Motor neuron (in vitro differentiated cells): ENCODE measurements around the gene POLRMT. TPM values are rescaled to one million over a fixed set of nuclear protein-coding genes. Genes with fewer than 3 reads are reported as not detected.
"Not testable (repeated sequence)": the region's sequence is repeated elsewhere in the genome, so short reads cannot be mapped to it uniquely, and the experiment has no call there.

Experiments
- ATAC-seq, 8 experiments: fragments of 200-7000 bp; cut with Tn5 transposase; replicated peaks in 6 of 8; 2 replicates each; pipeline ENCODE4 v1.8.0; 2021; ENCODE audit warnings: mild to moderate bottlenecking in 8 of 8, moderate library complexity in 8 of 8
- H3K27ac ChIP-seq, 2 donors: fragments of 250-450 bp; sonication (Bioruptor Pico); 2 replicates each; pipeline ENCODE4 v1.9.0; 2021; ENCODE audit warnings: antibody characterized with exemption in 2 of 2, mild to moderate bottlenecking in 2 of 2, moderate library complexity in 1 of 2
- H3K4me1 ChIP-seq, 2 donors: fragments of 250-450 bp; sonication (Bioruptor Pico); replicated peaks in 1 of 2; 2 replicates each; pipeline ENCODE4 v1.6.1; 2021; ENCODE audit warnings: antibody characterized with exemption in 2 of 2, mild to moderate bottlenecking in 2 of 2, moderate library complexity in 1 of 2
- H3K4me3 ChIP-seq, 5 donors: fragments of 250-450 bp; sonication (Bioruptor Pico); 2 replicates each; pipeline ENCODE4 v1.9.0; 2021; ENCODE audit warnings: antibody characterized with exemption in 5 of 5, mild to moderate bottlenecking in 5 of 5, moderate library complexity in 4 of 5
- WGBS, 10 experiments: fragments of 450-650 bp; shearing (Covaris generic); methylation state at CpG; one replicate each; pipeline ENCODE4 v1.0.0; 2022; 5-methylcytosine and 5-hydroxymethylcytosine counted together
- in situ Hi-C, 9 experiments: fragments of 400-800 bp; cut with MboI; loops; one replicate each; pipeline ENCODE4 v1.15.0; 2021; ENCODE audit warnings: low sequenced_read_pairs in 9 of 9, low pct_unique_long_range_greater_than_20kb in 2 of 9; ENCODE audit not compliant: unreplicated experiment in 9 of 9
- total RNA-seq, 8 experiments: library from RNA; unstranded; fragments of 300-600 nt; gene quantifications; 2 replicates each; pipeline versions ENCODE4 v1.2.3 to v1.2.4, GENCODE V29; 2022

The POLRMT gene
- total RNA-seq, 8 experiments from 2014 or later = 18.3 to 56.9 (median 33.5) TPM

DNA sequence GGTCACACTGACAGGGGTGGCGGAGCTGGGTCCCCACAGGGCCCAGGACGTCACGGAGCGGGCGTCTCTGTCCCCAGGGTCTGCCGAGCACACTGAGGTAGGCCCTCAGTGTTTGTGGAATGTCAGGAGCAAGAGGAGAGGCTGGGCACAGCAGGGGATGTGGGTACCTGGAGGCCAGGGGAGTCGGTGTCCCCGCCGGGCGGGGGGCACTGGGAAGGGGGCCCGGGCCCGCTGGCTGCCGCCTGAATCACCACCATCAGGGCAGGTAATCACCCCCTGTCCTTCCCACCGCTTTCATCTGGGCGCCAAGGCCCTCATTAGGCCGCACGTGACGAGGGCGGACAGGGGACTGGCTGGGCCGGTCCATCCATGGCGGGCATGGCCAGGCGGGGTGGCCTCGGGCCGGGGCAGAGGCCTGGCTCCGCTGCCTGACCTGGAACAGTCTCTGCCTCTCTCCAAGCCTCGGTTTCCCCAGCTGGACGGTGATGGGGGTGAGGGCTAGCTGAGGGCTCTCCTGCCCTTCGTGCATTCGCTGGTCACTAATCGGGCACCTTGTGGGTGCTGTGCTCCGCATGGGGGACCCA is 7.4 kb upstream of the POLRMT start:
- in situ Hi-C loops = no loop called here
- 64 to 96% (median 89%) methylated on average over 3 to 5 of the region's 31 CpGs; no CpG with 5 or more reads in 7 of the 10 experiments for WGBS, 10 experiments
- Histone ChIP-seq H3K4me3 (no peak overlapping the region), H3K4me1 (peaks cover 0 to 5% of the 10 kb centered on the region in 2 donors), H3K27ac (no peak overlapping the region)
- ATAC-seq = no peak

DNA sequence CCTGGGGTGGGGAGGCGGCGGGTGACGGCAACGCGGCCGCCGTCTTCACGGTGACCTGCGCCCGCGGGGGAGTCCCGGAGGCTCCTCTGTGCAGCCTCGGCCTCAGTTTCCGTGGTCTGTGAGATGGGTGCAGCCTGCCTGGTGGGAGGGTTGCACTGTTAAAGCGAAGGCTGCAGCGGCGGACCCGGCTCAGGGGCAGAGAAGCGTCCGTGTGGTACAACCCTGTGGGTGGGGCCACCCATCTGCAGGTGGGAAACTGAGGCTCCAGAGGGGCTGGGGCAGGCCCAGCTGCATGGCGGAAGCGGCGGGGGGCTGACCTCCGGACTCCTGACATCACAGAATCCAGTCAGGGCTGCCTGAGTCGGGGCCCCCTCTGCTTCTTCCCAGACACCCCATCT is 6.8 kb upstream of the POLRMT start:
- WGBS, 10 experiments = no CpG with 5 or more reads among the region's 25 CpGs
- Histone ChIP-seq H3K4me1 (peaks cover 0 to 5% of the 10 kb centered on the region in 2 donors), H3K4me3 (peak overlapping the region; percentile 34 to 44 (median 39)), H3K27ac (no peak overlapping the region)
- ATAC-seq = no peak
- in situ Hi-C loops = no loop called here

DNA sequence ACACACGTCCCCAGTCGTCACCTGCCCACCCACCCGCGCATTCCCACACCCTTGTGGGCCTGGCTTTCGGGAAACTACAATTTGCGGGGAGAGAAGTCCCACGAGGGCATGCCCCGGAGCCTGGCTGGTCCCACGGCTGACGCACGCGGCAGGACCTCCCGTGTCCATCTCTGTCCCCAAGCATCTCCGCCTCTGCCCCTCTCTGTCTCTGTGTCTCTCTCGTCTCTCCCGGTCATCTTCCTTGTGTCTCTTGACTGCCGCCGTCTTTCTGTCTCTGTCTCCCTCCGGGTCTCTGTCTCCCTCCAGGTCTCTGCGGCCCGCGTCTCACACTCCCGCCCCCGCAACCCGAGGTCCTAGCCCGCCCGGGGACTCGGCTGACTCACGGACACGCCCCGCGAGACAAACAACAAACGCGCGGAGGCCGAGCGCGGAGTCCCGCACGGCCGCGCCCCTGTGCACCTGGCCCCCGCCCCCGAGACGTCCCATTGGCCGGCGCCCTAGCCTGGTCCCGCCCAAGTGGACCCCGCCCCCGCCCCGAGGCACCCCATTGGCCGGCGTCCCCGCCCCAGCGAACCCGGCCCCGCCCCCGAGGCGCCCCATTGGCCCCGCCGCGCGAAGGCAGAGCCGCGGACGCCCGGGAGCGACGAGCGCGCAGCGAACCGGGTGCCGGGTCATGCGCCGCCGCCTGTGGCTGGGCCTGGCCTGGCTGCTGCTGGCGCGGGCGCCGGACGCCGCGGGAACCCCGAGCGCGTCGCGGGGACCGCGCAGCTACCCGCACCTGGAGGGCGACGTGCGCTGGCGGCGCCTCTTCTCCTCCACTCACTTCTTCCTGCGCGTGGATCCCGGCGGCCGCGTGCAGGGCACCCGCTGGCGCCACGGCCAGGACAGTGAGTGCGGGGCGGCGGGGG is 6.2 kb upstream of the POLRMT start, which contains the start of gene FGF22:
Gene FGF22, plus strand, starts transcription at position 627 of the 908 bp plus-strand sequence. Its CDS starts 47 bp downstream, at position 674.
- in situ Hi-C loops = no loop called here
- ATAC-seq = peak; percentile 88 to 93 (median 89)
- Histone ChIP-seq H3K4me3 (peak within 1 kb of the TSS; percentile 34 to 44 (median 39)), H3K27ac (no peak within 1 kb of the TSS), H3K4me1 (peaks cover 0 to 5% of the 10 kb centered on the region in 2 donors)
- WGBS, 10 experiments = 3 to 33% (median 9%) methylated on average over 3 to 26 of the region's 109 CpGs; no CpG with 5 or more reads in 7 of the 10 experiments

DNA sequence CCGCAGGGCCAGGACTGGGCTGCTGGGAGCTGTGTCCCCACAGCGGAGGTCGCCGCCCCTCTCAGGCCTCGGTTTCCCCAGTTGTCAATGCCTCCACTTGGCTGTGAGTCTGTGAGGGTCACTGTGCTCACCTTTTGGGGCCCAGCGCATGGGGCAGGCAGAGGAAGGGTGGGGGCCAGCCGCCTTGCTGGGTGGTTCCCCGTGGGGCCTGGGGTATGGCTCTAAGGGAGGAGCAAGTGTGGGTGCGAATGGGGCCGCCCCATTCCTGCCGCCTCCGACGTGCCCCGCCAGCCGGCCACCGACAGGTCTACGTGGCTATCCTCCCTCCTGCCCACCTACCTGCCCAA is 5.5 kb upstream of the POLRMT start:
- in situ Hi-C loops = no loop called here
- WGBS, 10 experiments = 0% methylated on average over 1 of the region's 17 CpGs; no CpG with 5 or more reads in 9 of the 10 experiments
- no peak for ATAC-seq
- H3K4me1 ChIP-seq = peaks cover 3 to 8% of the 10 kb centered on the region in 2 donors
- H3K27ac ChIP-seq = no peak overlapping the region
- peak overlapping the region; percentile 34 to 44 (median 39) for H3K4me3 ChIP-seq

DNA sequence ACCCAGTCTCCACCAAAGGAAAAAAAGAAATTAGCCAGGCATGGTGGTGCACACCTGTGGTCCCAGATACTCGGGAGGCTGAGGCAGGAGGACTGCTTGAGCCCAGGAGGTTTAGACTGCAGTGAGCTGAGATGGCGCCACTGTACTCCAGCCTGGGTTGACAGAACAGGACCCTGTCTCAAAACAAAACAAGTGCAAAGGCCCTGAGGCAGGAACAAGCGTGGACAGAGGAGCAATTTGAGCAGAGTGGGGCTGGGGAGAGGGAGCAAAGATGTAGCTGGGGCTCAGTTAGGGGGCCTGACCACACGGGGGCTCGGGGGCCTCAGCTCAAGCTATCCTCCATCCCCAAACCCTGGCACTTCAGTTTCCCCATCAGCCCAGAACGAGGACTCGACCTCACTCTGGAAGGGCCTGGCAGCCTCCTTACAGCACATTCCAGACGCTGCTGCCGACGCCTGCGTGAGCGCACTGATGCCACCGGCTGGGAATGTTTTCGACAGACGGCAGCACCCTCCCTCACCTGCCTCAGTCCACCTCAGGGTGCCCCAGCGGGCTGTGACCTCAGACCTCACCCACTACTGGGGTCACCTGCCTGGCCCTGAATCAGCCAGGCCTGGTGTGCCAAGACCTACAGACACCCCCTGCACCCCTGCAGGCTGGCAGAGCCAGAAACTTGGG is 1.8 kb upstream of the POLRMT start:
- H3K4me1 ChIP-seq = peaks cover 7 to 8% of the 10 kb centered on the region in 2 donors
- no peak overlapping the region for H3K27ac ChIP-seq
- in situ Hi-C loops = no loop called here
- no peak overlapping the region for H3K4me3 ChIP-seq
- 68 to 100% (median 88%) methylated on average over 1 to 8 of the region's 16 CpGs; no CpG with 5 or more reads in 4 of the 10 experiments for WGBS, 10 experiments
- no peak for ATAC-seq

DNA sequence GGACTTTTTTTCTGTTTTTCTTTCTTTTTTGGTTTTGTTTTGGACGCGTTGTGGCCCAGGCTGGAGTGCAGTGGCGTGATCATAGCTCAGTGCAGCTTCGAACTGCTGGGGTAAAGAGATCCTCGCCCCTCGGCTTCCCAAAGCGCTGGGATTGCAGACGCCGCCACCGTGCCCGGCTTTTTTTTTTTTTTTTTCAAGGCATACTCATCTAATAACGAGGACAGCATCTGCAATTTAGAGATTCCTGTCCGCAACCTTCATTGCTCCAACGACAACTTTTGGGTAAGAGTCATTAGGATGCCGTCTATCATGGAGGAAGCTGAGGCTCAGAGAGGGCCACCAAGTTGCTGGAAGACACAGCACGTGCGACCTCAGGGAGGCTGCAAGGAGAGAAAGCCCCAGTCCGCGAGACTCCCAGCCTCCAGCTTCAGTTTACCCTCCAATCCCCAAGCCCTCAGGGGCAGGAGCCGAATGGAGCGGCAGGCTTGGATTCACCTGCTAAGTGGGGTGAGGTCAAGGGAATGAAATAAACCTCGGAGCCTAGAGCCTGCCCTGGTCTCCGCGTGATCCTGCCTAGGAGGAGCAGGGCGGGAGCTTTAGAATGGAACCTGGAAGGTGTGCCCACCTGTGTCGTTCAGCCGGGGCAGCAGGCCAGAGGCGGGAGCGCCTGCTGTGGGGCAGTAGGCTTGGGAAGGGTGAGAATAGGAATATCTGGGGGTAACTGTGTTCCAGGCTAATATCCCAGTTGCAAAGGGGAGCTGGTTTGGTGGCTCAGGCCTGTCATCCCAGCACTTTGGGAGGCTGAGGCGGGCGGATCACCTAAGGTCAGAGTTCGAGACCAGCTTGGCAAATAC is 676 bp upstream of the POLRMT start:
- H3K4me1 ChIP-seq = peaks cover 7% of the 10 kb centered on the region in 2 donors
- 0 to 36% (median 14%) methylated on average over 2 to 23 of the region's 32 CpGs; no CpG with 5 or more reads in 1 of the 10 experiments for WGBS, 10 experiments
- H3K27ac ChIP-seq = peak overlapping the region in 1 of 2 donors; percentile 60
- ATAC-seq = peak; percentile 7 to 22 (median 14)
- in situ Hi-C loops = no loop called here
- H3K4me3 ChIP-seq = peak overlapping the region; percentile 58 to 84 (median 74)

DNA sequence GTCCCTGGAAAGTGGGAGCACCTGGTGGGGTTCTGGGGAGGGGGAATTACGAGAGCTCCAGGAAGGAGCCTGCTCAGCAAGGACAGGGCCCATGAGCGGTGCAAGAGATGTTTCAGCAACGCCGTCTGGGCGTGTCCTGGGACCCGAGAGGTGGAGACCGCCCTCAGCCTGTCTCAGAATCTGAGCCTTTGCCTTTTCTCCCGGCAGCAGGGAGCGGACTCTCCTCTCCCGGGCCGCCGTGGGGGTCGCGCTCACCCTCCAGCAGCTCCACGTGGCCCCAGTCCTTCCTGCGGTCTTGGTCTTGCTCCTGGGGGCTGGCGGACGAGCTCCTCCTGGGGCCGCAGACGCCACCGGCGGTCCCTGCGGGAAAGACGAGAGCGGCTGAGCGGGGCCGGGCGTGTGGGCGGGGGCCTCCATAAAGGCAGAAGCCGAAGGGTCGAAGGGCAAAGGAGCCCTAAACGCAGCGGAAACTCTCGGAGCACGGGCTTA is 714 bp downstream of the POLRMT start:
- Histone ChIP-seq H3K27ac (peak overlapping the region in 1 of 2 donors; percentile 55), H3K4me1 (peaks cover 4 to 7% of the 10 kb centered on the region in 2 donors), H3K4me3 (peak overlapping the region; percentile 58 to 84 (median 74))
- in situ Hi-C loops = no loop called here
- ATAC-seq = peak; percentile 5 to 70 (median 20)
- 0 to 20% methylated on average over 1 to 2 of the region's 35 CpGs; no CpG with 5 or more reads in 8 of the 10 experiments for WGBS, 10 experiments

DNA sequence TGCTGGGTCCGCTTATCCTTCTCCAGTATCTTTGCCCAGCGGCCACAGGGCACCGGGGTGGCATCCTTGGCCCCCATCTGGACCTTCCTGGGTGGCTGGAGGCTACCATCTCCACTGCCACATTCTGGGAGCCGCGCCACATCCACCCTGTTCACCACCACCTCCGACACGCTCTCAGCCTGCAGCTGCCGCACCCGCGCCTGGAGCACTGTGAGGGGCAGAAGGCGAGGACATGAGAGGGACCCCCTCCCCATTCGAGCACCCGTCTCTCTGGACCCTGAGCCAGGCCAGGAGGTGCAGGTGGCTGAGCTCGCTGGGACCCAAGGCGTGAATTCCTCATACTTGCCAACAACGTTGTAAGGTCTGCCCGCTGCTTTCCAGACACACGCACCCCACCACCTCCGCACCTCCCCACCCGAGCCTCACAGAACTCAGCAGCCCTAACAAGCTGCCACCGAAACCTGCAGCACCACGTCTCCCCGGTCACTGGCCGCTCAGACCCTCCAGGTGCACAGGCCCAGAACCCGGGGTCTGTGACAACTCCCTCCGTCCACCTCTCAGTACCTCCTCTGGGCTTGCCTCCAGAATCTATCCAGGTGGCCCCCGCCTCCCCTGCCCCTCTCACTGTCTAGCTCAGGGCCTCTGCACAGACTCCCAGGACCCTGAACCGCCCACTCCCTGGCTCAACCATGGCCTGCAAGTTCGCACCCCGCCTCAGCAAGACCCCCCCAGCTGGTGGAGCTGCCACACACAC is 3.2 kb downstream of the POLRMT start:
- Histone ChIP-seq H3K27ac (no peak overlapping the region), H3K4me1 (peaks cover 4 to 7% of the 10 kb centered on the region in 2 donors), H3K4me3 (no peak overlapping the region)
- in situ Hi-C loops = no loop called here
- ATAC-seq = no peak
- 89 to 100% (median 90%) methylated on average over 1 to 5 of the region's 30 CpGs; no CpG with 5 or more reads in 7 of the 10 experiments for WGBS, 10 experiments

DNA sequence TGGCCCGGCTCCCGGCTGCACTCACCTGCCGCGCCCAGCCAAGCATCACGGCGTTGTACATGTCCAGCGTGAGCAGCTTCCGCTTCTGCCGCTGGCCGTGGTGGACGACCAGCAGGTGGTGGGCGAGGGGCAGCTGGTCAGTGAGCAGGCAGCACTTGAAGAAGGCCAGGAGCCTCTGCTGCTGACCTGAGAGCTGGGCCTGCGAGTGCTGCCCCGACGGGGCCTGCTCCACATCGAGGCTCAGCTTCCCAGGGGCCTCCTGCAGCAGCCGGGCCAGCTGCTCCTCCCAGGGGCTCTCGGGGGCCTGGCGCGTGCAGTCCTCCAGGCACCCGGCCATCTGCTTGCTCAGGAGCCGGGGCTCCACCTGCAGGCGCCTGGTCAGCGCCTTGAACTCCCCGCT is 3.8 kb downstream of the POLRMT start:
- H3K4me1 ChIP-seq, in situ Hi-C loops, H3K4me3 ChIP-seq, H3K27ac ChIP-seq: not testable (repeated sequence)
- ATAC-seq = peak in 1 of 8 experiments; percentile 6
- WGBS, 10 experiments = 80 to 95% (median 88%) methylated on average over 2 to 7 of the region's 25 CpGs; no CpG with 5 or more reads in 6 of the 10 experiments

DNA sequence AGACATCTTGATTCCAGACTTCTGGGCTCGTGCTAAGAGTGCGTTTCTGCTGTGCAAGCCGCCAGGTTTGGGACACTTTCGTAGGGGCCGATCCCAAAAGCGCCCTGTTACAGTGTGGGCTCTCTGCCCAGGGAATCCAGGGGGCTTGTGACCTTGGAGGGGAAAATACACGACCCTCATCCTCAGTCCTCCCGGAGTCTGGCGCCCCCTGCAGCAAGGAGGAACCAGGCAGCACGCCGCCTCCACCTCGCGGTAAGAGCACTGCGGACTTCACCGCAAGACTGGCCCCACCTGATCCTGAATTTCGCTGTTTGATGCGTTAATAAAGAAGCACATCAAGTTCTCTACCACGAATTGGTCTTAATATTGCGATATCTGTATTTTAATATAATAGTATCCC is 5.2 kb downstream of the POLRMT start:
- in situ Hi-C loops = no loop called here
- peaks cover 0 to 12% of the 10 kb centered on the region in 2 donors for H3K4me1 ChIP-seq
- WGBS, 10 experiments = 65 to 89% (median 77%) methylated on average over 6 to 12 of the region's 19 CpGs; no CpG with 5 or more reads in 3 of the 10 experiments
- no peak overlapping the region for H3K27ac ChIP-seq
- no peak overlapping the region for H3K4me3 ChIP-seq
- no peak for ATAC-seq

DNA sequence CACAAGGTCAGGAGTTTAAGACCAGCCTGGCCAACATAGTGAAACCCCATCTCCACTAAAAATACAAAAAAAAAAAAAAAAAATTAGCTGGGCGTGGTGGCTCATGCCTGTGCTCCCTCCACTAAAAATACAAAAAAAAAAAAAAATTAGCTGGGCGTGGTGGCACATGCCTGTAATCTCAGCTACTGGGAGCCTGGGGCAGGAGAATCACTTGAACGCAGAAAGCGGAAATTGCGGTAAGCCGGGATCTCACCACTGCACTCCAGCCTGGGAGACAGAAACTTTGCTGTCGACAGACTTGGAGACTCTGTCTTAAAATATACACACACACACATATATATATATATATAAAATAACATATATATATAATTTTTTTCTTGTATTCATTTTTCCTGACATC is 6.8 kb downstream of the POLRMT start:
- H3K4me1 ChIP-seq, H3K27ac ChIP-seq, H3K4me3 ChIP-seq, in situ Hi-C loops: not testable (repeated sequence)
- ATAC-seq = peak in 3 of 8 experiments; percentile 62 to 79 (median 77)
- 71 to 100% (median 95%) methylated on average over 1 to 7 of the region's 7 CpGs; no CpG with 5 or more reads in 2 of the 10 experiments for WGBS, 10 experiments
